ENCODE results near the gene SLC27A3.

GRCh38 chr1:153742411-153743142, 32.6 kb upstream of the SLC27A3 start:
- TF ChIP-seq EP300 (conservative IDR thresholded peaks at IDR 0.05; ENCODE audit: poor library complexity, severe bottlenecking) (no peak), CTCF (IDR thresholded peaks at IDR 0.05; ENCODE audit: poor library complexity, severe bottlenecking) (no peak), TAF1 (IDR thresholded peaks at IDR 0.05; ENCODE audit: low read depth) (no peak), EZH2 (IDR thresholded peaks at IDR 0.05; ENCODE audit: borderline replicate concordance, insufficient read depth, low read length, poor library complexity, severe bottlenecking) (no peak)

Data from neural cell (in vitro differentiated cells).